IMR-90 (cell line): ENCODE results near the gene UQCRQ. TPM values are rescaled to one million over a fixed set of nuclear protein-coding genes. Genes with fewer than 3 reads are reported as not detected.

Source experiments
- ATAC-seq: fragments of 200-7000 bp; cut with Tn5 transposase; 2 replicates; pipeline ENCODE4 v1.9.1; 2020; ENCODE audit warnings: low read depth, mild to moderate bottlenecking, moderate library complexity
- BruUV-seq: library from RNA; stranded (reverse); fragments of 400-500 nt; replicated peaks from 2 replicates; lab custom pipeline; 2021; lab: Mats Ljungman, UMichigan
- CTCF ChIA-PET: fragments of 300-600 bp; formaldehyde crosslinking; extraction: SDS; loops from one replicate; lab custom pipeline; 2021; ENCODE audit warnings: antibody characterized with exemption; lab: Yijun Ruan, JAX
- POLR2A ChIA-PET: fragments of 300-600 bp; sonication (Branson Sonifier 250); formaldehyde crosslinking; loops from one replicate; lab custom pipeline; 2022; ENCODE audit warnings: antibody characterized with exemption; ENCODE audit not compliant: unreplicated experiment; lab: Charles Lee
- DNase-seq: peaks from one replicate; pipeline ENCODE4 v3.0.0; 2013
- H2AFZ ChIP-seq: replicated peaks from 2 replicates; pipeline ENCODE3; 2013; ENCODE audit warnings: low read length, mild to moderate bottlenecking; ENCODE audit not compliant: poor library complexity
- H2AK5ac ChIP-seq: 2 replicates; pipeline ENCODE4 v1.6.1; 2013; ENCODE audit warnings: low read depth, low read length, inconsistent platforms
- H2AK9ac ChIP-seq: replicated peaks from 2 replicates; pipeline ENCODE3; 2013; ENCODE audit warnings: mild to moderate bottlenecking, low read depth, low read length, moderate library complexity; ENCODE audit not compliant: poor library complexity
- H2BK120ac ChIP-seq: 2 replicates; pipeline ENCODE4 v1.6.1; 2013; ENCODE audit warnings: low read depth, low read length, inconsistent platforms
- H2BK15ac ChIP-seq: 3 replicates; pipeline ENCODE4 v1.6.1; 2013; ENCODE audit warnings: low read depth, low read length, inconsistent platforms
- H2BK20ac ChIP-seq: 2 replicates; pipeline ENCODE4 v1.6.1; 2013; ENCODE audit warnings: low read depth, mild to moderate bottlenecking, inconsistent platforms, low read length, moderate library complexity
- H2BK5ac ChIP-seq: 2 replicates; pipeline ENCODE4 v1.6.1; 2013; ENCODE audit warnings: mild to moderate bottlenecking, low read depth, low read length, inconsistent platforms; ENCODE audit not compliant: poor library complexity, severe bottlenecking
- H3K14ac ChIP-seq: replicated peaks from 2 replicates; pipeline ENCODE4 v1.6.1; 2013; ENCODE audit warnings: low read depth, low read length, inconsistent platforms
- H3K18ac ChIP-seq: 2 replicates; pipeline ENCODE4 v1.6.1; 2013; ENCODE audit warnings: low read depth, low read length, control low read depth
- H3K23ac ChIP-seq: 2 replicates; pipeline ENCODE4 v1.6.1; 2013; ENCODE audit warnings: low read depth, low read length, inconsistent platforms
- H3K27ac ChIP-seq: 2 replicates; pipeline ENCODE4 v1.5.1; 2013; ENCODE audit warnings: mild to moderate bottlenecking, control low read depth, low read length; ENCODE audit not compliant: insufficient read depth
- H3K27me3 ChIP-seq: 2 replicates; pipeline ENCODE4 v1.6.1; 2013; ENCODE audit warnings: low read length; ENCODE audit not compliant: control insufficient read depth, insufficient read depth
- H3K36me3 ChIP-seq: 2 replicates; pipeline ENCODE4 v1.6.1; 2013; ENCODE audit warnings: low read length, mixed read lengths; ENCODE audit not compliant: control insufficient read depth, insufficient read depth
- H3K4ac ChIP-seq: 2 replicates; pipeline ENCODE4 v1.6.1; 2013; ENCODE audit warnings: low read depth, low read length, inconsistent platforms
- H3K4me1 ChIP-seq: 2 replicates; pipeline ENCODE4 v1.6.1; 2013; ENCODE audit warnings: low read length, mixed read lengths; ENCODE audit not compliant: control insufficient read depth, insufficient read depth
- H3K4me2 ChIP-seq: 2 replicates; pipeline ENCODE4 v1.6.1; 2013; ENCODE audit warnings: low read depth, mild to moderate bottlenecking, control low read depth, low read length, moderate library complexity
- H3K4me3 ChIP-seq: 2 replicates; pipeline ENCODE4 v1.5.1; 2013; ENCODE audit warnings: low read depth, mild to moderate bottlenecking, control low read depth, low read length, moderate library complexity; ENCODE audit not compliant: insufficient read depth
- H3K56ac ChIP-seq: 2 replicates; pipeline ENCODE4 v1.6.1; 2013; ENCODE audit warnings: low read length, inconsistent platforms; ENCODE audit not compliant: insufficient read depth; ENCODE audit errors: extremely low read depth
- H3K79me1 ChIP-seq, 2 experiments: 2 replicates each; pipeline ENCODE4 v1.6.1; 2013; ENCODE audit warnings: low read length in 2 of 2, inconsistent platforms in 1 of 2, low read depth in 1 of 2
- H3K9ac ChIP-seq: 2 replicates; pipeline ENCODE4 v1.6.1; 2013; ENCODE audit warnings: low read depth, low read length, control low read depth
- H3K9me1 ChIP-seq: 2 replicates; pipeline ENCODE4 v1.6.1; 2013; ENCODE audit warnings: low read length, inconsistent platforms; ENCODE audit not compliant: insufficient read depth
- H3K9me3 ChIP-seq: 2 replicates; pipeline ENCODE4 v1.6.1; 2013; ENCODE audit warnings: low read length; ENCODE audit not compliant: control insufficient read depth, insufficient read depth
- H4K20me1 ChIP-seq: 2 replicates; pipeline ENCODE4 v1.6.1; 2013; ENCODE audit warnings: low read length, inconsistent platforms; ENCODE audit not compliant: insufficient read depth
- H4K5ac ChIP-seq: 2 replicates; pipeline ENCODE4 v1.6.1; 2013; ENCODE audit warnings: mild to moderate bottlenecking, low read depth, low read length, control low read depth
- H4K8ac ChIP-seq, 2 experiments: 2 replicates each; pipeline ENCODE4 v1.6.1; 2013; ENCODE audit warnings: low read depth in 2 of 2, low read length in 2 of 2, control low read depth in 1 of 2, inconsistent platforms in 1 of 2
- H4K91ac ChIP-seq: 2 replicates; pipeline ENCODE4 v1.6.1; 2013; ENCODE audit warnings: low read depth, low read length, inconsistent platforms; ENCODE audit not compliant: insufficient read depth
- CTCF ChIP-seq: conservative IDR thresholded peaks from 2 replicates; pipeline ENCODE4 v1.5.1; 2012; ENCODE audit warnings: mild to moderate bottlenecking, low read depth, low read length, improper control_type of control experiment
- MAFK ChIP-seq: IDR thresholded peaks from 2 replicates; pipeline ENCODE4 v1.6.1; 2012; ENCODE audit warnings: low read depth, low read length, improper control_type of control experiment
- MXI1 ChIP-seq: IDR thresholded peaks from 2 replicates; pipeline ENCODE4 v1.6.1; 2012; ENCODE audit warnings: low read depth, mild to moderate bottlenecking, low read length, moderate library complexity, borderline replicate concordance
- RFX5 ChIP-seq: IDR thresholded peaks from 2 replicates; pipeline ENCODE4 v1.8.0; 2012; ENCODE audit warnings: low read depth, mild to moderate bottlenecking, low read length, moderate library complexity
- SMC3 ChIP-seq: fragments of 150-350 bp; IDR thresholded peaks from 2 replicates; pipeline ENCODE4 v1.6.1; 2016; ENCODE audit warnings: low read depth, mild to moderate bottlenecking, antibody characterized with exemption, low read length, moderate library complexity
- WGBS, 2 experiments: methylation state at CpG; one replicate each; pipeline versions ENCODE4 v1.1.5 to v1.1.7; 2013; ENCODE audit warnings: missing lambda C conversion rate in 2 of 2; ENCODE audit not compliant: insufficient read length in 1 of 2; ENCODE audit errors: extremely low coverage in 2 of 2; 5-methylcytosine and 5-hydroxymethylcytosine counted together
- dilution Hi-C: fragments of 300-500 bp; cut with HindIII; formaldehyde crosslinking; loops from one replicate; pipeline ENCODE4 v1.14.3; 2018; ENCODE audit warnings: low sequenced_read_pairs; ENCODE audit not compliant: unreplicated experiment
- in situ Hi-C: fragments of 300-500 bp; cut with MboI; formaldehyde crosslinking; loops from 3 replicates; pipeline ENCODE4 v1.14.3; 2019; ENCODE audit warnings: low sequenced_read_pairs, inconsistent platforms, mixed read lengths
- intact Hi-C: fragments of 100-400 bp; cut with micrococcal nuclease; formaldehyde crosslinking; loops from 2 replicates; pipeline ENCODE4 v1.10.0; 2022
- polyA plus RNA-seq, 3 experiments: library from polyadenylated mRNA; depleted of rRNA; stranded (reverse); fragments of >200 nt; gene quantifications; 2 replicates each; pipeline ENCODE4 v1.2.3, GENCODE V29; 2012; ENCODE audit warnings: low replicate concordance in 1 of 3
- total RNA-seq: library from RNA; depleted of rRNA; stranded (reverse); fragments of >200 nt; gene quantifications from 2 replicates; pipeline ENCODE4 v1.2.3, GENCODE V29; 2012

UQCRQ gene
- total and polyA plus RNA-seq, 2 of the 4 experiments (the other 2 are of a cell fraction) = 73.7 to 292 TPM

GRCh38 chr5:132887283-132887682, 20.8 kb downstream of the UQCRQ start:
- dilution Hi-C loops (no loop called here), intact Hi-C loops (no loop called here), in situ Hi-C loops (no loop called here)
- DNase-seq (peak; percentile 59), ATAC-seq (peak; percentile 68)
- Histone ChIP-seq H2AFZ (no peak overlapping the region), H3K9me3 (no peaks in the 10 kb centered on the region), H4K5ac (no peak overlapping the region), H2AK9ac (no peak overlapping the region), H2BK20ac (no peak overlapping the region), H3K9ac (no peak overlapping the region), H3K36me3 (peaks cover 44% of the 10 kb centered on the region), H3K4ac (no peak overlapping the region), H3K14ac (no peak overlapping the region), H3K23ac (no peak overlapping the region), H2BK120ac (no peak overlapping the region), H4K8ac (no peak overlapping the region), H3K4me2 (no peak overlapping the region), H3K56ac (no peak overlapping the region), H3K27me3 (no peaks in the 10 kb centered on the region), H2BK5ac (no peak overlapping the region), H3K18ac (no peak overlapping the region), H3K4me1 (0 out of 2 replicates have a peak, but pooled peaks cover 2% of the 10 kb centered on the region), H2AK5ac (no peak overlapping the region), H3K79me1 (peaks cover 12 to 14% of the 10 kb centered on the region in 2 experiments), H4K91ac (no peak overlapping the region), H4K20me1 (no peaks in the 10 kb centered on the region; the same call in 1 of the 2 replicates), H3K27ac (no peak overlapping the region), H3K4me3 (no peak overlapping the region), H3K9me1 (no peaks in the 10 kb centered on the region; the same call in 1 of the 2 replicates), H2BK15ac (no peak overlapping the region)
- ChIA-PET POLR2A (interaction anchor here (0.6 kb wide), 1 partner anchor 161 kb away, joined by 3 read pairs; no protein-coding TSS in a partner anchor), CTCF (interaction anchor here (0.9 kb wide), 1 partner anchor 10 kb away, joined by 4 read pairs; no protein-coding TSS in a partner anchor)
- no TSS peak for BruUV-seq
- no CpG with 5 or more reads among the region's 1 CpG for WGBS, 2 experiments
- TF ChIP-seq RFX5 = no peak
- TF ChIP-seq SMC3 = no peak
- TF ChIP-seq CTCF = no peak
- no peak for TF ChIP-seq MXI1
- TF ChIP-seq MAFK = no peak
